ENCODE measurements around the gene BHMT2.

Gene BHMT2, protein sequence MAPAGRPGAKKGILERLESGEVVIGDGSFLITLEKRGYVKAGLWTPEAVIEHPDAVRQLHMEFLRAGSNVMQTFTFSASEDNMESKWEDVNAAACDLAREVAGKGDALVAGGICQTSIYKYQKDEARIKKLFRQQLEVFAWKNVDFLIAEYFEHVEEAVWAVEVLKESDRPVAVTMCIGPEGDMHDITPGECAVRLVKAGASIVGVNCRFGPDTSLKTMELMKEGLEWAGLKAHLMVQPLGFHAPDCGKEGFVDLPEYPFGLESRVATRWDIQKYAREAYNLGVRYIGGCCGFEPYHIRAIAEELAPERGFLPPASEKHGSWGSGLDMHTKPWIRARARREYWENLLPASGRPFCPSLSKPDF

DNA sequence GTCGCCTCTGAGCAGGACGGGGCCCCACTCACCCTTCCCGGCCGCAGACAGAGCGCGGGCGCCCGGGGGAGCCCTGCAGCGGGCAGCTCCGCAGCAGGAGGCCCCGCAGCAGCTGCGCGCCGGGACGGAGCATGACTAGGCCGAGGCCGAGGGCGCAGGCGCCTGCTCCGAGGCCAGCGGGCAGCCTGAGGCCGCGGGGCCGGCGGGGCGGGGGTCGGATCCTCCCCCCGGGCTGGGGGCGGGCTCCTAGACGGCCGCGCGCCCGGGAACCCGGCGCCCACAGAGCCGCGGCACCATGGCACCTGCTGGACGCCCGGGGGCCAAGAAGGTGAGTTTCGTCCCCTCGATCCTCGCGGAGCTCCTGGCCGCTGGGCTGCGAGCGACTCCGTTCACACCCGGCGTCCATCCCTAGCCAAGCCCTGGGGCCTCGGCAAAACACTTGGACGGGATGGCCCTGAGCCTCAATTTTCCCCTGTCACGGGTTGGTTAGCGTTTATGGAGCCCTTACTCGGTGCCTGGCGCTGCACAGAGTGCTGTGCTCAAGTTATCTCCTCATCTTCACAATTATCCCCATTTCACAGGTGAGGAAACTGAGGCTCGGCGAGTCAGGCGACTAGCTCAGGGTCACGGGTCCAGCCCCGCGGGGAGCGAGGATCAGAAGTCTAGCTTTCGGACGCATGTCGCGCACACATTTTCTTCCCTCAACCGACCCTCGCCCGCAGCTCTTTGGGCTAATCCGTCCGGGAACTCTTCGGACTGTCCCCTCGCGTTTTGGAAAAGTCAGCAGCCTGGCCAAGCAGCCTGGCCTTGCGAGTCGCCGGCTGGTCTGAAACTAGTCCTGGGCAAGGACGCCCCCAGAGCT, at the start of gene BHMT2, which contains the start of gene DMGDH:
BHMT2 (plus strand) TSS at position 280 of the 862 bp plus-strand sequence; CDS start at position 296, 16 bp downstream.
DMGDH (minus strand) TSS at position 187 of the 862 bp plus-strand sequence; CDS start at position 133, 54 bp downstream.
- ChIA-PET POLR2A (no interaction called here), CTCF (interaction anchor here (1.1 to 1.4 kb wide), 3 partner anchors 12 to 45 kb away, joined by 3 to 4 read pairs (median 3); no protein-coding TSS in a partner anchor)

DNA sequence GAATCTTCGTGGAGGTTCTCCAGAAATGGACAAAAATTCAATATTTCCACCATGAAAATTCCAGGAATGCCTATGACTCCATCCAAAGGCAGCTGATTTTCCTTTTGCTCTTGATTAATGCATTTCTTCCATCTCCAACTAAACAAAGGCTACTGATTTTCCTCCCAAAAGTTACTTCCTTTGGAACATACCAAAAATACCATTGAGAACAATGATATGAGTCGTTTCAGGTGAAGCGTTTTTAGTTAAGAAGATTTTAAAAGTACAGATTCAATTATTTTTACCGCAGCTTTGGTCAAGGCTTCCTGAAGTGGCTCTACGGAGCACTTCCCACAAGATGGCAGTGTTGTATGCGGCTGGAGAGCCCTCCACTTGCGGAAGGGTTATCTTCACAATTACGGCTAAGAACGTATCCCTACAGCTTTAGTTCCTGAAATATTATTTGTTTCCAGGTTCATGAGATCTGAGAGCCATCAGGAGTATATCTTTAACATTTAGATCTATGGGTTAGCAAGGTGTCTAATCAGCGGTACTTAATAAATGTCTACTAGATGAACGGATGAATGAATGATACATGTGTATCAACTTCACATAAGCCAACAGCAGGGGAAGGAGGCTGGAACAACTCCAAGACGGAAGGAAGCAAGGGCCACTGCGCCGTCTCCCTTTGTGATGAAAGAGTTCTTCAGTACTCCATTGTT, 48.6 kb upstream of the BHMT2 start:
- TF ChIP-seq, protein P1, sequence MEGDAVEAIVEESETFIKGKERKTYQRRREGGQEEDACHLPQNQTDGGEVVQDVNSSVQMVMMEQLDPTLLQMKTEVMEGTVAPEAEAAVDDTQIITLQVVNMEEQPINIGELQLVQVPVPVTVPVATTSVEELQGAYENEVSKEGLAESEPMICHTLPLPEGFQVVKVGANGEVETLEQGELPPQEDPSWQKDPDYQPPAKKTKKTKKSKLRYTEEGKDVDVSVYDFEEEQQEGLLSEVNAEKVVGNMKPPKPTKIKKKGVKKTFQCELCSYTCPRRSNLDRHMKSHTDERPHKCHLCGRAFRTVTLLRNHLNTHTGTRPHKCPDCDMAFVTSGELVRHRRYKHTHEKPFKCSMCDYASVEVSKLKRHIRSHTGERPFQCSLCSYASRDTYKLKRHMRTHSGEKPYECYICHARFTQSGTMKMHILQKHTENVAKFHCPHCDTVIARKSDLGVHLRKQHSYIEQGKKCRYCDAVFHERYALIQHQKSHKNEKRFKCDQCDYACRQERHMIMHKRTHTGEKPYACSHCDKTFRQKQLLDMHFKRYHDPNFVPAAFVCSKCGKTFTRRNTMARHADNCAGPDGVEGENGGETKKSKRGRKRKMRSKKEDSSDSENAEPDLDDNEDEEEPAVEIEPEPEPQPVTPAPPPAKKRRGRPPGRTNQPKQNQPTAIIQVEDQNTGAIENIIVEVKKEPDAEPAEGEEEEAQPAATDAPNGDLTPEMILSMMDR (IDR thresholded peaks at IDR 0.05; ENCODE audit: control extremely low read depth, extremely low read depth, low read depth, missing control alignments) = peak; percentile 82
- DNase-seq (ENCODE audit: extremely low spot score) = peak; percentile 34
- POLR2A ChIA-PET = no interaction called here
- CTCF ChIA-PET = interaction anchor here (0.7 to 7.8 kb wide), 54 partner anchors 9 to 1063 kb away, joined by 3 to 198 read pairs (median 4); partner anchors contain the start of genes ARSB and CMYA5

More for the DNA sequence above, at the start of gene BHMT2, which contains the start of gene DMGDH:
- DNase-seq (ENCODE audit: extremely low spot score) = no peak
- TF ChIP-seq, protein P1 (IDR thresholded peaks at IDR 0.05; ENCODE audit: control extremely low read depth, extremely low read depth, low read depth, missing control alignments) = no peak

DNA sequence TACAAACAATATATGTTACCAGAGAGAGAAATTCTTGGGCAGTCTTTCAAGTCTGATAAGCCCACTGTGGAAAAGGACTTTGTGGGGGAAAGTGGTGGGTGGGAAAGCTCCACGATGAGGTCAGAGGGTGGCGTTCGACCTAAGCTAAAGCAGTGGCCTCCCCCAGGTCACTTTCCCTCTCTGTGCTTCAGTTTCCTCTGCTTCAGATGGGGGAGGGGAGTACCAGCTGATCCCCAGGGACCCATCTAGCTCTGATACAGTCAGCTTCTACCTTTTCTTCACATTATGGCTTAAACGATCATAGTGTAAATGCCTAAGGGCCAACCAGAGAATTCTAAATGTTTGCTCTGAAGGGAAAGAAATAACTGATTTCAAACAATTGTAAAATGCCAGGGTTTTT, 47.8 kb upstream of the BHMT2 start:
- no peak for DNase-seq (ENCODE audit: extremely low spot score)
- ChIA-PET POLR2A (no interaction called here), CTCF (interaction anchor here (0.8 to 7.8 kb wide), 30 partner anchors 8 to 1062 kb away, joined by 3 to 198 read pairs (median 5); partner anchors contain the start of gene ARSB)
- TF ChIP-seq, protein P1 (IDR thresholded peaks at IDR 0.05; ENCODE audit: control extremely low read depth, extremely low read depth, low read depth, missing control alignments) = no peak

DNA sequence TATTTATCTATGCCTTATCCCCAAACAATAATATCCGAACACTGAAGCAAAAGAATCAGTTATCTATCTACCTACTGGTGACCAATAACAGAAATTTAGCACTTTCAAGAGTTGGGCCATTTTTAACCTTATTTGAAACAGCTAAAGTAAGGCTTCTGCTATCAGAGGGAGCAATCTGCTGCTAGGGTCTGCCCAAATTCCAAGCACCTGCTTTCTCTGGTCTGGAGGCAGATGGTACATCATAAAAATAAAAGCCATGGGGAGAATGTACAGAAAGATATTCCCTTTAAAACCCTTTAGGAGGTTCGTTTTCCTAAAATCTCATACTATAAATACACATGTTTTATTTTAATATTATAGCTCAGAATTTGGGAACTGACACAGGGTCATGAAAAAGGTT, 46.8 kb upstream of the BHMT2 start:
- TF ChIP-seq, protein P1 (IDR thresholded peaks at IDR 0.05; ENCODE audit: control extremely low read depth, extremely low read depth, low read depth, missing control alignments) = no peak
- CTCF ChIA-PET = interaction anchor here (0.7 to 7.8 kb wide), 16 partner anchors 13 to 1061 kb away, joined by 3 to 198 read pairs (median 6); no protein-coding TSS in a partner anchor
- POLR2A ChIA-PET = no interaction called here
- DNase-seq (ENCODE audit: extremely low spot score) = no peak

DNA sequence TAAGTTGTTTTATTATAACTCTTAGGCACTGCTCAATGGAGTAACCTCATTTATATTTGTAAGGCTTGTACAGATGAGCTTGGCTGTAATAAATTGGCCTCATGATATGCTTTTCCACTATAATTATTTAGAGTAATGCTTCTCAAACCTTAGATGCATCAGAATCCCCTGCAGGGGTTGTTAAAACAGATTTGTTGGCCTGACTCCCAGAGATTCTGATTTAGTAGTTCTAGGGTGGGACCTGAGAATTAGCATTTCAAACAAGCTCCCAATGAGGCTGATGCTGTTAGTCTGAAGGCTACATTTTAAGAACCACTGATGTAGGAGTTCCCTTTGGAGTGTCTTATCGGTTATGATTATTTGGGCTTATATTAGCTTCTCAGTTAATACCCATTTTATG, 46.2 kb upstream of the BHMT2 start:
- TF ChIP-seq, protein P1 (IDR thresholded peaks at IDR 0.05; ENCODE audit: control extremely low read depth, extremely low read depth, low read depth, missing control alignments) = no peak
- POLR2A ChIA-PET = no interaction called here
- DNase-seq (ENCODE audit: extremely low spot score) = no peak
- CTCF ChIA-PET = interaction anchor here (0.7 to 7.8 kb wide), 15 partner anchors 12 to 1060 kb away, joined by 3 to 198 read pairs (median 7); partner anchors contain the start of gene ARSB

Measured in GM10248 (cell line).